ENCODE results near the gene TMEM184A. TPM values are rescaled to one million over a fixed set of nuclear protein-coding genes. Genes with fewer than 3 reads are reported as not detected.

TMEM184A gene
- total RNA-seq, 1 donor from 2014 or later, result 0.27 TPM

DNA sequence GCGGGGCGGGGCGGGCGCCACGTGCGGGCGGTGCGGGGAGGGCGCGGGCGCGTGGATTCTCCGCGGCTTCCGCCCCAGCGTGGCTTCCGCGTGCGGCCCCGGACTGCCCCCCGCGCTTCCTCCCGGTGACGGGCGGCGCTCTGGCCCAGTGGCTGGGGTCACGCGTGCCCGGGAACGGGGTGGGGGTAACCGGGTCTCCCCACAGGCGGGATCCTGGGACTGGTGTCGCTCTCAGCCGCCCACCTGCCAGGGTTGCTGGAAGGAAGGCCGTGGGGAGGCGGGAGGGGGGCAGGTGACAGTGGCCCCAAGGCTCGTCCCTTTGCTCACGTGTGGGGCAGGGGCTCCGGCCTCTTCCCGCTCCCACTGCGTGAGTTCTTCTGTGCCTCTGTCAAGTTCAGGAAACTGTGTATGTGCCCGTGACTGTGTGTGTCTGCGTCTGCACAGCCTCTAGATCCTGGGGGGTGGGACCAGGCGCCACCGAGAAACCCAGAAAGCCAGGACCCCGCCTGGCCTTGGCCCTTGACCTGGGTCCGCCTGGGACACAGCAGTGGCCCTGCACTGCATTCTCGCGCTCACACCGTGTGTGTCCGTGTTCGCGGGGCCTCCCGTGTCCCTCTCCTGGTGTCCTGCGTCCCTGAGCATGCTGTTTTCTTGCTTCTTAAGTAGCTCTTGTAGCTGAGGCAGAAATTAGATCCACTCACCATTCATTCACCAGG, 24.6 kb downstream of the TMEM184A start:
- no peaks in the 10 kb centered on the region for H3K9me3 Mint-ChIP-seq (ENCODE audit: unreplicated experiment)
- peaks cover 46% of the 10 kb centered on the region for H3K4me1 Mint-ChIP-seq (ENCODE audit: unreplicated experiment)
- H3K36me3 Mint-ChIP-seq (ENCODE audit: unreplicated experiment), result no peaks in the 10 kb centered on the region
- H3K27me3 Mint-ChIP-seq (ENCODE audit: unreplicated experiment), result peaks cover 5% of the 10 kb centered on the region
- no peak for DNase-seq (ENCODE audit: extremely low spot score, unreplicated experiment)
- peak overlapping the region; percentile 83 for H3K4me3 Mint-ChIP-seq (ENCODE audit: unreplicated experiment)
- TF ChIP-seq, protein P1, sequence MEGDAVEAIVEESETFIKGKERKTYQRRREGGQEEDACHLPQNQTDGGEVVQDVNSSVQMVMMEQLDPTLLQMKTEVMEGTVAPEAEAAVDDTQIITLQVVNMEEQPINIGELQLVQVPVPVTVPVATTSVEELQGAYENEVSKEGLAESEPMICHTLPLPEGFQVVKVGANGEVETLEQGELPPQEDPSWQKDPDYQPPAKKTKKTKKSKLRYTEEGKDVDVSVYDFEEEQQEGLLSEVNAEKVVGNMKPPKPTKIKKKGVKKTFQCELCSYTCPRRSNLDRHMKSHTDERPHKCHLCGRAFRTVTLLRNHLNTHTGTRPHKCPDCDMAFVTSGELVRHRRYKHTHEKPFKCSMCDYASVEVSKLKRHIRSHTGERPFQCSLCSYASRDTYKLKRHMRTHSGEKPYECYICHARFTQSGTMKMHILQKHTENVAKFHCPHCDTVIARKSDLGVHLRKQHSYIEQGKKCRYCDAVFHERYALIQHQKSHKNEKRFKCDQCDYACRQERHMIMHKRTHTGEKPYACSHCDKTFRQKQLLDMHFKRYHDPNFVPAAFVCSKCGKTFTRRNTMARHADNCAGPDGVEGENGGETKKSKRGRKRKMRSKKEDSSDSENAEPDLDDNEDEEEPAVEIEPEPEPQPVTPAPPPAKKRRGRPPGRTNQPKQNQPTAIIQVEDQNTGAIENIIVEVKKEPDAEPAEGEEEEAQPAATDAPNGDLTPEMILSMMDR (IDR thresholded peaks at IDR 0.05), result no peak
- H3K27ac Mint-ChIP-seq (ENCODE audit: unreplicated experiment), result peak overlapping the region; percentile 97

DNA sequence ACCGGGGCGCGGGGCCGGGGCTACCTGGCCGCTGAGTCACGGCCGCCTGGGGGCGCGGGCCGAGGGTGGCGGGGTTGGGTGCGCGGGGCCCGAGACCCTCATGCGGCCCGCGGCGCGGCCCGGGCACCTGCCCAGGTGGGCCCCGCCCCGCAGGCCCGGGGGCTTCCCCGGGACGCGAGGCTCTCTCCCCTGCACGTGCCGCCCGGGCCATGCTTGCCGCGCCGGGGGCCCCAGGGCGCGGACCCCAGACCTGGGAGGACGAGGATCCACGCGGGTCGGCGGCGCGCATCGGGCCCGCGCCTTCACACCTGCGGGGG, 25.1 kb downstream of the TMEM184A start:
- no peak for DNase-seq (ENCODE audit: extremely low spot score, unreplicated experiment)
- peaks cover 42% of the 10 kb centered on the region for H3K4me1 Mint-ChIP-seq (ENCODE audit: unreplicated experiment)
- H3K27me3 Mint-ChIP-seq (ENCODE audit: unreplicated experiment), result peaks cover 5% of the 10 kb centered on the region
- no peaks in the 10 kb centered on the region for H3K9me3 Mint-ChIP-seq (ENCODE audit: unreplicated experiment)
- no peak overlapping the region for H3K27ac Mint-ChIP-seq (ENCODE audit: unreplicated experiment)
- H3K4me3 Mint-ChIP-seq (ENCODE audit: unreplicated experiment), result no peak overlapping the region
- TF ChIP-seq, protein P1 (IDR thresholded peaks at IDR 0.05), result no peak
- H3K36me3 Mint-ChIP-seq (ENCODE audit: unreplicated experiment), result no peaks in the 10 kb centered on the region

DNA sequence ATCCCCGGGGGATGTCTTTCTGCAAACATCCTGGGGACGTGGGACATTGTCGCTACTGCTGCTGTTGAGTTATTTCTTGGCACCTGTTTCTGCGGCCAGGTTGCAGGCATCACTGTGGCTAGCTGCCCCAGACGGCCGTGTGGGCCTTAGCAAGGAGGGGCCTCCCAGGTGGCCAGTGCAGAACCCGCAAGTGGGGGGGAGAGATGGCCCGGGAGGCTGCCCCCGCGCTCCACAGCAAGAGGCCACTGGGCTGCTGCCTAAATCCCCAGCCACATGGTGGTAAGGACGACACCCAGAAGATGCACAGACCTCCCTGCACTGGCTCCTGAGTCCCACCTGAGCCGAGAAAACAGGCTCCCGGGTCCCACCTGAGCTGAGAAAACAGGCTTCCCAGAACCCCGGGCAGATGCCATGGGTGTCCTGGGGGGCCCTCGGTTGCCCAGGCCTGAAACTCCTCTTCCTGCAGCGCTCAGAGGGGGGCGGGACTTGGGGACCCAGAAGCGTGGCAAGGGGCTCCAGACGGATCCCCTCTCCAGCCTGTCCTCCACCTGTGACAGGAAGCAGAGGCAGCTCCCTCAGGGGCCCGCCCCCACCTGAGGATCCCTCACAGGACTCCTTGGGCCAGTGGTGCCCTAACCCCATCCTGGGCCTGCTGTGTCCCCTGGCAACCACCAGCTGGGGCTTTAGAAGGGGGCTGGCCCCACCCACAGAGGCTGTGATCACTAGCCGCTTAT, 26.5 kb downstream of the TMEM184A start:
- Mint-ChIP-seq H3K9me3 (ENCODE audit: unreplicated experiment) (no peaks in the 10 kb centered on the region), H3K27ac (ENCODE audit: unreplicated experiment) (no peak overlapping the region), H3K36me3 (ENCODE audit: unreplicated experiment) (no peaks in the 10 kb centered on the region), H3K4me3 (ENCODE audit: unreplicated experiment) (peak overlapping the region; percentile 67), H3K27me3 (ENCODE audit: unreplicated experiment) (peaks cover 5% of the 10 kb centered on the region), H3K4me1 (ENCODE audit: unreplicated experiment) (peaks cover 36% of the 10 kb centered on the region)
- TF ChIP-seq, protein P1 (IDR thresholded peaks at IDR 0.05), result no peak
- no peak for DNase-seq (ENCODE audit: extremely low spot score, unreplicated experiment)

DNA sequence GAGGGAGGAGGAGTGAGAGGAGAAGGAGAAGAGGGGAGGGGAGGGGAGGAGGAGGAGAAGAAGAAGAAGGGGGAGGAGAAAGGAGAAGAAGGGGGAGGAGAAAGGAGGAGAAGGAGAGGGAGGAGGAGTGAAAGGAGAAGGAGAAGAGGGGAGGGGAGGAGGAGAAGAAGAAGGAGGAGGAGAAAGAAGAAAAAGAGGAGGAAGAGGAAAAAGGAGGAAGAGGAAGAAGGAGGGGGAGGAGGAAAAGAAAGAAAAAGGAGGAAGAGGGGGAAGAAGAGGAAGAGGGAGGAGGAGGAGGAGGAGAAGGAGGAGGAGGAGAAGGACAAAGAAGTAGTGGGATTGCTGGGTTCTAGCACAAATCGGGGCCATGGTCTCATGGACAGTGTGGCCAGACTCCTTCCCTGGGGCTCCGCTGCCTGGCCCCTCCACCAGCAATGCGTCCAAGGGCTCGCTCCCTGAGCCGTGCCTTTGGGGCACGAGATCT, 29.7 kb downstream of the TMEM184A start:
- Mint-ChIP-seq H3K4me3 (ENCODE audit: unreplicated experiment) (no peak overlapping the region), H3K4me1 (ENCODE audit: unreplicated experiment) (peaks cover 6% of the 10 kb centered on the region), H3K27ac (ENCODE audit: unreplicated experiment) (no peak overlapping the region), H3K9me3 (ENCODE audit: unreplicated experiment) (no peaks in the 10 kb centered on the region), H3K36me3 (ENCODE audit: unreplicated experiment) (no peaks in the 10 kb centered on the region), H3K27me3 (ENCODE audit: unreplicated experiment) (peaks cover 8% of the 10 kb centered on the region)
- no peak for DNase-seq (ENCODE audit: extremely low spot score, unreplicated experiment)
- TF ChIP-seq, protein P1 (IDR thresholded peaks at IDR 0.05), result no peak

DNA sequence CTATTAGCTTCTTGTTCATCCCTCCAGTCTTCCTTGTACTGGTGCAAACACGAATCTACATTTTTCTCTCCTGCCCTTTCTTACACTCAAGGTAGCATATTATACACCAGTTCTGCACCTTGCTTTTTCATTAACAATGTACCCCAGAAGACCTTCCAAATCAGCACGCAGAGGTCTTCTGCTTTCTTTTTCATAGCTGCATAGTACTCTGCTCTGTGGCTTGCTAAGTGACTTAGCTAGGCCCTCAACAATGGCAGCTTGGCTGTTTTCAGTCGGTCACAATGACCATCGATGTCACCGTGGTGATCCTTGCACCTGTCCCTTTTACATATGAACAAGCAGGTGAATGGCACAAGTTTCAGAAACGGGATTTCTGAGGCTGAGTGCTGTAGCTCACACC, 30.6 kb downstream of the TMEM184A start:
- DNase-seq (ENCODE audit: extremely low spot score, unreplicated experiment), result no peak
- no peaks in the 10 kb centered on the region for H3K9me3 Mint-ChIP-seq (ENCODE audit: unreplicated experiment)
- no peak overlapping the region for H3K27ac Mint-ChIP-seq (ENCODE audit: unreplicated experiment)

More for the DNA sequence above, 30.6 kb downstream of the TMEM184A start:
- Mint-ChIP-seq H3K36me3 (ENCODE audit: unreplicated experiment) (no peaks in the 10 kb centered on the region), H3K4me1 (ENCODE audit: unreplicated experiment) (peaks cover 9% of the 10 kb centered on the region), H3K4me3 (ENCODE audit: unreplicated experiment) (no peak overlapping the region), H3K27me3 (ENCODE audit: unreplicated experiment) (peaks cover 8% of the 10 kb centered on the region)
- TF ChIP-seq, protein P1 (IDR thresholded peaks at IDR 0.05), result no peak

Measured in osteocyte (in vitro differentiated cells).